ENCODE measurements around the gene ZNF746. TPM values are rescaled to one million over a fixed set of nuclear protein-coding genes. Genes with fewer than 3 reads are reported as not detected.
A peak's percentile ranks its signal among the peaks of the same experiment; 100 is the strongest.

ZNF746 gene
- total and polyA plus RNA-seq, 2 of the 13 experiments (the other 11 are each of a cell fraction or from before 2014, with no cell fraction given) = 3.8 to 8.1 TPM

- TF ChIP-seq NFKB2 (CRISPR knock-in tag; IDR thresholded peaks at IDR 0.05; ENCODE audit: borderline replicate concordance) (no peak), MED13 (CRISPR knock-in tag; IDR thresholded peaks at IDR 0.05) (no peak), TAF15 (IDR thresholded peaks at IDR 0.05; ENCODE audit: low read depth, low read length, poor library complexity, severe bottlenecking) (no peak), RELA (CRISPR knock-in tag; IDR thresholded peaks at IDR 0.05) (no peak), PCBP2 (optimal IDR thresholded peaks at IDR 0.05; ENCODE audit: low read depth, low read length, poor library complexity, severe bottlenecking) (no peak), NFYB (CRISPR knock-in tag; IDR thresholded peaks at IDR 0.05) (no peak), JUNB (CRISPR knock-in tag; IDR thresholded peaks at IDR 0.05; ENCODE audit: borderline replicate concordance) (no peak), ZNF570 (CRISPR knock-in tag; IDR thresholded peaks at IDR 0.05; ENCODE audit: borderline replicate concordance) (no peak), ZSCAN25 (CRISPR knock-in tag; IDR thresholded peaks at IDR 0.05) (no peak; the same call in 1 of the 2 replicates), ZNF33A (CRISPR knock-in tag; IDR thresholded peaks at IDR 0.05; ENCODE audit: borderline replicate concordance) (no peak), ZNF691 (CRISPR knock-in tag; IDR thresholded peaks at IDR 0.05; ENCODE audit: borderline replicate concordance, low read depth) (no peak; the same call in 1 of the 2 replicates), ZNF598 (CRISPR knock-in tag; IDR thresholded peaks at IDR 0.05; ENCODE audit: borderline replicate concordance) (no peak), FOXO4 (CRISPR knock-in tag; conservative IDR thresholded peaks at IDR 0.05) (no peak), TBX2 (CRISPR knock-in tag; IDR thresholded peaks at IDR 0.05; ENCODE audit: borderline replicate concordance) (peak; percentile 53; the same call in 1 of the 2 replicates), ZNF33B (CRISPR knock-in tag; IDR thresholded peaks at IDR 0.05) (0 out of 2 replicates have a peak, but pooled peaks have one; percentile 34), ZBTB34 (CRISPR knock-in tag; IDR thresholded peaks at IDR 0.05) (no peak), PTBP1 (IDR thresholded peaks at IDR 0.05; ENCODE audit: low read depth, low read length, poor library complexity, severe bottlenecking) (no peak), ZBTB8A (CRISPR knock-in tag; IDR thresholded peaks at IDR 0.05; ENCODE audit: borderline replicate concordance, low read depth) (no peak), TBP (CRISPR knock-in tag; IDR thresholded peaks at IDR 0.05) (no peak), JDP2 (CRISPR knock-in tag; IDR thresholded peaks at IDR 0.05; ENCODE audit: borderline replicate concordance) (no peak), GZF1 (CRISPR knock-in tag; IDR thresholded peaks at IDR 0.05) (no peak), ZNF3 (CRISPR knock-in tag; IDR thresholded peaks at IDR 0.05) (no peak), ZNF773 (CRISPR knock-in tag; IDR thresholded peaks at IDR 0.05; ENCODE audit: borderline replicate concordance) (no peak), PLRG1 (conservative IDR thresholded peaks at IDR 0.05) (no peak), FOXP4 (CRISPR knock-in tag; IDR thresholded peaks at IDR 0.05) (no peak)
Measured at GRCh38 chr7:149460493-149461277, 36.9 kb downstream of the ZNF746 start, which contains the start of gene ZNF777 (continued).
